Ishikawa (cell line): ENCODE data around the gene TNFRSF1A.

Experiments used
- CEBPB ChIP-seq: IDR thresholded peaks from 2 replicates; pipeline ENCODE4 v1.6.1; 2012
- CREB1 ChIP-seq: IDR thresholded peaks from 2 replicates; pipeline ENCODE4 v1.6.1; 2012; ENCODE audit warnings: low read depth
- EGR1 ChIP-seq: IDR thresholded peaks from 2 replicates; pipeline ENCODE4 v1.6.1; 2012
- EP300 ChIP-seq: IDR thresholded peaks from 2 replicates; pipeline ENCODE4 v1.6.1; 2012; ENCODE audit warnings: borderline replicate concordance
- FOXM1 ChIP-seq: IDR thresholded peaks from 2 replicates; pipeline ENCODE4 v1.6.1; 2012; ENCODE audit warnings: low read depth, borderline replicate concordance
- NFIC ChIP-seq: IDR thresholded peaks from 2 replicates; pipeline ENCODE4 v1.6.1; 2012
- RAD21 ChIP-seq: IDR thresholded peaks from 2 replicates; pipeline ENCODE4 v1.6.1; 2012; ENCODE audit warnings: low read depth
- TAF1 ChIP-seq: IDR thresholded peaks from 2 replicates; pipeline ENCODE4 v1.6.1; 2012; ENCODE audit warnings: low read depth, mild to moderate bottlenecking
- TCF12 ChIP-seq: IDR thresholded peaks from 2 replicates; pipeline ENCODE4 v1.6.1; 2012; ENCODE audit warnings: low read depth
- TEAD4 ChIP-seq: IDR thresholded peaks from 2 replicates; pipeline ENCODE4 v1.6.1; 2012
- YY1 ChIP-seq: IDR thresholded peaks from 2 replicates; pipeline ENCODE4 v1.6.1; 2012; ENCODE audit warnings: low read depth
- ZBTB7A ChIP-seq: IDR thresholded peaks from 2 replicates; pipeline ENCODE4 v1.6.1; 2012; ENCODE audit warnings: low read depth
- TF ChIP-seq, protein P1 (sequence below): IDR thresholded peaks from 2 replicates; pipeline ENCODE4 v1.6.1; 2012; ENCODE audit warnings: low read depth, mild to moderate bottlenecking
- TF ChIP-seq, protein P2 (sequence below): IDR thresholded peaks from 2 replicates; pipeline ENCODE4 v1.6.1; 2012
- TF ChIP-seq, protein P3 (sequence below): IDR thresholded peaks from 2 replicates; pipeline ENCODE4 v1.6.1; 2012

Gene TNFRSF1A

DNA sequence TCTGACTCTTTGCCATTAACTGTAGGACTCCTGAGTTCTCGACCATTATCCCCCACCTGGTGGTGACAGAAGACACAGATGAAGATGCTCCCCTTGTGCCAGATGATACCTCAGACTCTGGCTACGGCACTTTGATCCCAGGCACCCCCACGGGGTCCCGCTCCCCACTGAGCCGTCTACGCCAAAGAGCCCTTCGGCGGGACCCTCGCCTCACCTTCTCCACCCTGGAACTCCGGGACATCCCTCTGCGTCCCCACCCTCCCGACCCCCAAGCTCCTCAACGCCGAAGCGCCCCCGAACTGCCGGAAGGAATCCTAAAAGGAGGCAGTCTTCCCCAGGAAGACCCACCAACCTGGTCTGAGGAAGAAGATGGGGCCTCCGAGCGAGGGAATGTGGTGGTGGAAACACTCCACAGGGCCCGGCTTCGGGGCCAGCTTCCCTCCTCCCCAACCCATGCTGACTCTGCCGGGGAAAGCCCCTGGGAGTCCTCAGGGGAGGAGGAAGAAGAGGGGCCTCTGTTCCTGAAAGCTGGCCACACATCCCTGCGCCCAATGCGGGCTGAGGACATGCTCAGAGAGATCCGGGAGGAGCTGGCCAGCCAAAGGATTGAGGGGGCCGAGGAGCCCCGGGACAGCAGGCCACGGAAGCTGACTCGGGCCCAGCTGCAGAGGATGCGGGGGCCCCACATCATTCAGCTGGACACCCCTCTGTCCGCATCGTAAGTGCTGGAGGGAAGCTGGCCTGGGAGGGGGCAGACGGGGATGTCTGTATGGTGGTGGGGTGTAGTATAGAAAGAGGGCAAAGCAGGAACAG lies 14.4 kb downstream of the TNFRSF1A start:
- TF ChIP-seq CEBPB: no peak
- TF ChIP-seq TCF12: no peak
- TF ChIP-seq TEAD4: no peak
- TF ChIP-seq EP300: no peak
- TF ChIP-seq NFIC: no peak
- TF ChIP-seq, protein P1, sequence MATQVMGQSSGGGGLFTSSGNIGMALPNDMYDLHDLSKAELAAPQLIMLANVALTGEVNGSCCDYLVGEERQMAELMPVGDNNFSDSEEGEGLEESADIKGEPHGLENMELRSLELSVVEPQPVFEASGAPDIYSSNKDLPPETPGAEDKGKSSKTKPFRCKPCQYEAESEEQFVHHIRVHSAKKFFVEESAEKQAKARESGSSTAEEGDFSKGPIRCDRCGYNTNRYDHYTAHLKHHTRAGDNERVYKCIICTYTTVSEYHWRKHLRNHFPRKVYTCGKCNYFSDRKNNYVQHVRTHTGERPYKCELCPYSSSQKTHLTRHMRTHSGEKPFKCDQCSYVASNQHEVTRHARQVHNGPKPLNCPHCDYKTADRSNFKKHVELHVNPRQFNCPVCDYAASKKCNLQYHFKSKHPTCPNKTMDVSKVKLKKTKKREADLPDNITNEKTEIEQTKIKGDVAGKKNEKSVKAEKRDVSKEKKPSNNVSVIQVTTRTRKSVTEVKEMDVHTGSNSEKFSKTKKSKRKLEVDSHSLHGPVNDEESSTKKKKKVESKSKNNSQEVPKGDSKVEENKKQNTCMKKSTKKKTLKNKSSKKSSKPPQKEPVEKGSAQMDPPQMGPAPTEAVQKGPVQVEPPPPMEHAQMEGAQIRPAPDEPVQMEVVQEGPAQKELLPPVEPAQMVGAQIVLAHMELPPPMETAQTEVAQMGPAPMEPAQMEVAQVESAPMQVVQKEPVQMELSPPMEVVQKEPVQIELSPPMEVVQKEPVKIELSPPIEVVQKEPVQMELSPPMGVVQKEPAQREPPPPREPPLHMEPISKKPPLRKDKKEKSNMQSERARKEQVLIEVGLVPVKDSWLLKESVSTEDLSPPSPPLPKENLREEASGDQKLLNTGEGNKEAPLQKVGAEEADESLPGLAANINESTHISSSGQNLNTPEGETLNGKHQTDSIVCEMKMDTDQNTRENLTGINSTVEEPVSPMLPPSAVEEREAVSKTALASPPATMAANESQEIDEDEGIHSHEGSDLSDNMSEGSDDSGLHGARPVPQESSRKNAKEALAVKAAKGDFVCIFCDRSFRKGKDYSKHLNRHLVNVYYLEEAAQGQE: no peak
- no peak for TF ChIP-seq ZBTB7A
- no peak for TF ChIP-seq YY1
- TF ChIP-seq, protein P2, sequence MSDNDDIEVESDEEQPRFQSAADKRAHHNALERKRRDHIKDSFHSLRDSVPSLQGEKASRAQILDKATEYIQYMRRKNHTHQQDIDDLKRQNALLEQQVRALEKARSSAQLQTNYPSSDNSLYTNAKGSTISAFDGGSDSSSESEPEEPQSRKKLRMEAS: no peak
- no peak for TF ChIP-seq CREB1
- no peak for TF ChIP-seq TAF1
- no peak for TF ChIP-seq RAD21
- no peak for TF ChIP-seq EGR1
- TF ChIP-seq, protein P3, sequence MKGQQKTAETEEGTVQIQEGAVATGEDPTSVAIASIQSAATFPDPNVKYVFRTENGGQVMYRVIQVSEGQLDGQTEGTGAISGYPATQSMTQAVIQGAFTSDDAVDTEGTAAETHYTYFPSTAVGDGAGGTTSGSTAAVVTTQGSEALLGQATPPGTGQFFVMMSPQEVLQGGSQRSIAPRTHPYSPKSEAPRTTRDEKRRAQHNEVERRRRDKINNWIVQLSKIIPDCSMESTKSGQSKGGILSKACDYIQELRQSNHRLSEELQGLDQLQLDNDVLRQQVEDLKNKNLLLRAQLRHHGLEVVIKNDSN: no peak
- TF ChIP-seq FOXM1: no peak

DNA sequence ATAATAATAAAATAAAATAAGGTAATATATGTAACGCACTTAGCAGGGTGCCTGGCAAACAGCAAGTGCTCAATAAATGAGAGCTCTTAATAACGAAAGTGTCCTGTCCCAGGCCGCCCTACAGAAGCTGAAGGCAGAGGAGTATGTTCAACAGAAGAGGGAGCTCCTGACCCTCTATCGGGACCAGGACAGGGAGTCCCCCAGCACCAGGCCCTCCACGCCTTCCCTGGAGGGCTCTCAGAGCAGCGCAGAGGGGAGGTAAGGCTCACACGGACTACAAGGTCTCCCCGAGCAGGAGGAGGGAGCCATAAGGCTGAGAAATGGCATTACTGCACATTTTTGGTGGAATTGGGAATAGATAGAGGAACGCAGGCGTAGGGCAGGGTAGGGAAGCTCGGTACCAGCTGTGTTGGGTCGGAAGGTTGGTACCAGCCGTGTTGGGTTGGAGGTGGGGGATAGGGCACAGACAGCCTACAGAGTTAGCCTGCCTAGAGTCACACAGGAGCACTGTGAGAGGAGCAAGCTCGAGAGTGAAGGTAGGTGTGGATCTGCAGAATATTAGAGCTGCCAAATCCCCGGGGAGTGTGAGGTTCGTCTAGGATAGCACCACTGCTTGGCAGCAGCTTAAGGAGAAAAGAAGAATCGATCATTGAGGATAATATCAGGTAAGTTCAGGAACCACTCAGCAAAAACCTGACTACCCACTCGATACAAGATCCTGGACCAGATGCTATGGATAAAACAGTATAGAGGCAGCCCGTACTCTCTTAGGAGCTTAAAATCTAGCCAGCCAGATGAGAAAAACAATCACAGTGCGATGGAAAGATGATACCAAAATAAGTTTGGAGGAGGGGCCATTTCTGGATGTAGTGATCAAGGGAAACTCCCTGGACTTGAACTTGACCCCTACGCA lies 15.3 kb downstream of the TNFRSF1A start:
- peak; percentile 64 for TF ChIP-seq RAD21
- TF ChIP-seq, protein P2: no peak
- TF ChIP-seq, protein P1: no peak
- TF ChIP-seq NFIC: no peak
- no peak for TF ChIP-seq CEBPB
- no peak for TF ChIP-seq FOXM1
- TF ChIP-seq, protein P3: no peak
- TF ChIP-seq ZBTB7A: no peak
- no peak for TF ChIP-seq TEAD4
- TF ChIP-seq EGR1: no peak
- TF ChIP-seq EP300: no peak
- TF ChIP-seq TAF1: 0 out of 2 replicates have a peak, but pooled peaks have one; percentile 27
- TF ChIP-seq YY1: no peak
- no peak for TF ChIP-seq TCF12
- no peak for TF ChIP-seq CREB1

DNA sequence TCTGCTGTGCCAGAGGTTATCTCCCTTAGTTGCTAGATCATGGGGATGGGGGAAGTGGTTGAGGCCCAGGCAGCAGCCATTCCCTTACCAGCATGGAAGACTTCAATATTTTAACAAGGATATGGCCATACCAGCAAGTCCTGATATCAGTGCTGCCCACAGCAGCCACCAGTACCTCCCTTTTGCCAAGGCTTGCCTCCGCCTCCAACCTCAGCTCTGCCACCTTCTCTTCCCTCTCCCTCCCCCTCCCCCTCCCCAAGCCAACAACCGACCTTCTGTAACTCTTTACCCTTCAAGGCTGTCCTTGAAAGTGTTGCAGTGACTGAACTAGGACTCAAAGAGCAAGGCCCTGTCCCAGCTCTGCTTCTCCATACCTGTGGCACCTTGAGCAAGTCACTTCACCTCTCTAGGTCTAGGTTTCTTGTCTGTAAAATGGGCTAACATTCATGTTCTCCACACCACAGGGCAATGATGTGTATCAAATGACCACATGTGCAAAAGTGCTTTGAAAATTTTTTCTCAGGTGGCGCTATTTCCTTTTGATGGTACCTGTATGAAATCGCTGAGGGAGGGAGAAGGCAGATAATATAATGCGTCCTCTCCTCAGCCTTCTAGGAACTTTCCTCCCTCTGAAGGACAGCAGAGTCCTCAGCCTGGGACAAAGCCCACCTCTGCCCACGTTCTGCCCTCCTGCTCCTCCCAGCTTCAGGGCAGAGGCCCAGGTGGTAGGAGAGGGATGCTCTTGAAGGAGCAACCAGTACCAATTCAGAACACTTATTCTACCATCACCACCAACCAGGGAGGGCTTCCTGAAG lies 16.7 kb downstream of the TNFRSF1A start:
- TF ChIP-seq, protein P2: no peak
- TF ChIP-seq NFIC (no peak), TEAD4 (no peak), CREB1 (no peak), EP300 (no peak), EGR1 (no peak), YY1 (no peak), FOXM1 (no peak), ZBTB7A (no peak), TAF1 (no peak), TCF12 (no peak), RAD21 (no peak; the same call in 1 of the 2 replicates)
- TF ChIP-seq, protein P3: no peak
- TF ChIP-seq, protein P1: no peak
